OCI-LY1 (cell line): ENCODE measurements around the gene FOXK2.

Experiments used
- H2AFZ ChIP-seq: fragments of 200-600 bp; sonication (generic), shearing (Covaris generic); 2 replicates; pipeline ENCODE4 v1.6.0; 2014; ENCODE audit warnings: antibody characterized with exemption, mild to moderate bottlenecking, low read length
- H3F3A ChIP-seq: fragments of 200-600 bp; sonication (generic), shearing (Covaris generic); 2 replicates; pipeline ENCODE4 v1.6.0; 2014; ENCODE audit warnings: mild to moderate bottlenecking, antibody characterized with exemption, low read length, moderate library complexity; ENCODE audit not compliant: insufficient read depth
- H3K27ac ChIP-seq: fragments of 200-600 bp; sonication (generic); 2 replicates; pipeline ENCODE4 v1.5.1; 2014; ENCODE audit warnings: low read length, mixed run types, mild to moderate bottlenecking, low read depth; ENCODE audit not compliant: poor library complexity, severe bottlenecking
- H3K27me3 ChIP-seq: fragments of 200-600 bp; sonication (generic); 2 replicates; pipeline ENCODE4 v1.6.0; 2014; ENCODE audit warnings: antibody characterized with exemption, mild to moderate bottlenecking, low read length, moderate library complexity; ENCODE audit not compliant: insufficient read depth
- H3K36me3 ChIP-seq: fragments of 200-600 bp; sonication (generic); 2 replicates; pipeline ENCODE4 v1.6.1; 2014; ENCODE audit warnings: mild to moderate bottlenecking, antibody characterized with exemption, low read length, moderate library complexity, mixed read lengths; ENCODE audit not compliant: insufficient read depth
- H3K4me1 ChIP-seq: fragments of 200-600 bp; sonication (generic); 2 replicates; pipeline ENCODE4 v1.5.1; 2014; ENCODE audit warnings: mild to moderate bottlenecking, low read length, moderate library complexity; ENCODE audit not compliant: insufficient read depth, severe bottlenecking
- H3K4me2 ChIP-seq: fragments of 200-600 bp; sonication (generic), shearing (Covaris generic); 2 replicates; pipeline ENCODE4 v1.6.1; 2014; ENCODE audit warnings: low read length
- H3K4me3 ChIP-seq: fragments of 200-600 bp; sonication (generic); 2 replicates; pipeline ENCODE4 v1.5.1; 2014; ENCODE audit warnings: low read length, low read depth, mild to moderate bottlenecking, mixed read lengths; ENCODE audit not compliant: poor library complexity, severe bottlenecking
- H3K79me2 ChIP-seq: fragments of 200-600 bp; shearing (Covaris generic); 2 replicates; pipeline ENCODE4 v1.6.1; 2016; ENCODE audit warnings: mixed run types, low read length, mixed read lengths; ENCODE audit not compliant: insufficient read depth
- H3K9ac ChIP-seq: fragments of 200-600 bp; sonication (generic), shearing (Covaris generic); 2 replicates; pipeline ENCODE4 v1.6.1; 2014; ENCODE audit warnings: mild to moderate bottlenecking, low read length, mixed read lengths
- H3K9me2 ChIP-seq: fragments of 200-600 bp; sonication (generic), shearing (Covaris generic); 2 replicates; pipeline ENCODE4 v1.6.1; 2014; ENCODE audit warnings: low read depth, mild to moderate bottlenecking, low read length, mixed read lengths
- H3K9me3 ChIP-seq: fragments of 200-600 bp; shearing (Covaris generic); 2 replicates; pipeline ENCODE4 v1.6.1; 2014; ENCODE audit warnings: low read length, mixed read lengths
- H4K20me1 ChIP-seq: fragments of 200-600 bp; sonication (generic), shearing (Covaris generic); 2 replicates; pipeline ENCODE4 v1.6.0; 2016; ENCODE audit warnings: mild to moderate bottlenecking, low read length; ENCODE audit not compliant: insufficient read depth
- CTCF ChIP-seq: fragments of 200-600 bp; sonication (generic), shearing (Covaris generic); IDR thresholded peaks from 2 replicates; pipeline ENCODE4 v1.5.1; 2017; ENCODE audit warnings: mild to moderate bottlenecking, antibody characterized with exemption, low read length, moderate library complexity, mixed read lengths
- EZH2 ChIP-seq: fragments of 200-600 bp; sonication (generic), shearing (Covaris generic); IDR thresholded peaks from 2 replicates; pipeline ENCODE4 v1.8.0; 2017; ENCODE audit warnings: borderline replicate concordance, mixed run types, mild to moderate bottlenecking, antibody characterized with exemption, low read length, moderate library complexity, mixed read lengths

FOXK2 gene

GRCh38 chr17:82633343-82633742 lies 113.8 kb downstream of the FOXK2 start:
- Histone ChIP-seq H3K36me3 (peaks cover 59% of the 10 kb centered on the region), H3K9ac (no peak overlapping the region), H3K4me2 (no peak overlapping the region), H3K27ac (no peak overlapping the region), H3F3A (no peaks in the 10 kb centered on the region), H3K4me1 (no peaks in the 10 kb centered on the region), H3K79me2 (peaks cover 23% of the 10 kb centered on the region), H3K27me3 (no peaks in the 10 kb centered on the region), H2AFZ (no peak overlapping the region), H3K9me3 (no peaks in the 10 kb centered on the region), H4K20me1 (no peaks in the 10 kb centered on the region), H3K4me3 (no peak overlapping the region), H3K9me2 (no peaks in the 10 kb centered on the region)
- no peak for TF ChIP-seq CTCF
- TF ChIP-seq EZH2, result no peak

- H3F3A ChIP-seq, result no peaks in the 10 kb centered on the region
- H3K4me2 ChIP-seq, result no peak overlapping the region
- no peaks in the 10 kb centered on the region for H3K9me2 ChIP-seq
- TF ChIP-seq CTCF, result no peak
- TF ChIP-seq EZH2, result no peak
- peaks cover 27% of the 10 kb centered on the region for H3K79me2 ChIP-seq
- H3K36me3 ChIP-seq, result peaks cover 66% of the 10 kb centered on the region
- H2AFZ ChIP-seq, result no peak overlapping the region
- H3K4me3 ChIP-seq, result no peak overlapping the region
- no peaks in the 10 kb centered on the region for H3K4me1 ChIP-seq
- no peak overlapping the region for H3K9ac ChIP-seq
- H3K27me3 ChIP-seq, result no peaks in the 10 kb centered on the region
- H3K27ac ChIP-seq, result no peak overlapping the region
- H4K20me1 ChIP-seq, result no peaks in the 10 kb centered on the region
- H3K9me3 ChIP-seq, result no peaks in the 10 kb centered on the region
Observed at GRCh38 chr17:82636626-82637598, 117.4 kb downstream of the FOXK2 start.

- Histone ChIP-seq H3K4me2 (no peak overlapping the region), H4K20me1 (no peaks in the 10 kb centered on the region), H3K27ac (no peak overlapping the region), H3K4me3 (no peak overlapping the region), H3F3A (no peaks in the 10 kb centered on the region), H3K27me3 (no peaks in the 10 kb centered on the region), H3K79me2 (peaks cover 27% of the 10 kb centered on the region; the same call in 1 of the 2 replicates), H3K9ac (no peak overlapping the region), H3K9me2 (no peaks in the 10 kb centered on the region), H3K36me3 (peaks cover 72% of the 10 kb centered on the region), H3K4me1 (no peaks in the 10 kb centered on the region), H3K9me3 (no peaks in the 10 kb centered on the region), H2AFZ (no peak overlapping the region)
- no peak for TF ChIP-seq EZH2
- no peak for TF ChIP-seq CTCF
Observed at GRCh38 chr17:82638183-82638773, 118.7 kb downstream of the FOXK2 start.
